H1 (cell line): ENCODE measurements around the gene ATPAF1. TPM values are rescaled to one million over a fixed set of nuclear protein-coding genes. Genes with fewer than 3 reads are reported as not detected.

ENCODE experiments used
- CTCF ChIA-PET: fragments of 300-600 bp; sonication (Branson Sonifier 250); formaldehyde crosslinking; loops from one replicate; lab custom pipeline; 2021; ENCODE audit not compliant: partially characterized antibody; lab: Charles Lee
- POLR2A ChIA-PET: fragments of 300-600 bp; sonication (Branson Sonifier 250); formaldehyde crosslinking; loops from one replicate; lab custom pipeline; 2021; ENCODE audit warnings: inconsistent platforms; ENCODE audit not compliant: partially characterized antibody; lab: Charles Lee
- DNase-seq, 2 experiments: peaks; one replicate each; pipeline versions ENCODE4 v3.0.0 to v3.0.0-alpha.2; 2010 to 2022; ENCODE audit warnings: low spot score in 2 of 2, low read depth in 1 of 2, mixed read lengths in 1 of 2
- FAIRE-seq: peaks from 2 replicates; lab custom pipeline; 2011; peaks lifted over from hg19 to GRCh38; lab: Jason Lieb, UNC
- H2AFZ ChIP-seq: 2 replicates; pipeline ENCODE4 v1.8.1; 2012; ENCODE audit warnings: low read length, inconsistent platforms
- H2AK5ac ChIP-seq: 2 replicates; pipeline ENCODE4 v1.6.1; 2013; ENCODE audit warnings: low read depth, low read length
- H2BK120ac ChIP-seq: replicated peaks from 2 replicates; pipeline ENCODE3; 2013; ENCODE audit warnings: low read depth, low read length, inconsistent platforms
- H2BK12ac ChIP-seq: 2 replicates; pipeline ENCODE4 v1.6.1; 2013; ENCODE audit warnings: low read depth, low read length
- H2BK15ac ChIP-seq: 2 replicates; pipeline ENCODE4 v1.6.1; 2013; ENCODE audit warnings: low read length
- H2BK20ac ChIP-seq: 2 replicates; pipeline ENCODE4 v1.6.1; 2013; ENCODE audit warnings: low read length
- H2BK5ac ChIP-seq: 2 replicates; pipeline ENCODE4 v1.6.1; 2013; ENCODE audit warnings: low read depth, low read length
- H3K14ac ChIP-seq: 2 replicates; pipeline ENCODE4 v1.6.1; 2013; ENCODE audit warnings: inconsistent platforms; ENCODE audit not compliant: insufficient read length
- H3K18ac ChIP-seq: 2 replicates; pipeline ENCODE4 v1.6.1; 2013; ENCODE audit warnings: low read length; ENCODE audit errors: extremely low read depth
- H3K23ac ChIP-seq: 2 replicates; pipeline ENCODE4 v1.6.1; 2013; ENCODE audit warnings: inconsistent platforms; ENCODE audit not compliant: insufficient read length
- H3K23me2 ChIP-seq: 2 replicates; pipeline ENCODE4 v1.6.1; 2013; ENCODE audit warnings: low read depth, low read length
- H3K27ac ChIP-seq: 2 replicates; pipeline ENCODE4 v1.6.1; 2011; ENCODE audit warnings: low read depth, low read length, inconsistent platforms
- H3K27me3 ChIP-seq, 4 experiments: replicated peaks in 1 of 4; 1 replicate in 1 of 4; 2 replicates in 3 of 4; pipeline versions ENCODE4 v1.6.1 to v1.8.1; 2011 to 2013; ENCODE audit warnings: low read length in 3 of 4, mild to moderate bottlenecking in 3 of 4, inconsistent platforms in 2 of 4, mixed read lengths in 2 of 4, moderate library complexity in 1 of 4; ENCODE audit not compliant: control insufficient read depth in 3 of 4, insufficient read depth in 3 of 4; ENCODE audit errors: extremely low read depth in 1 of 4
- H3K36me3 ChIP-seq, 4 experiments: 2 replicates each; pipeline versions ENCODE4 v1.6.1 to v1.8.1; 2011 to 2013; ENCODE audit warnings: mild to moderate bottlenecking in 4 of 4, low read length in 3 of 4, moderate library complexity in 2 of 4, control low read depth in 1 of 4, inconsistent platforms in 1 of 4; ENCODE audit not compliant: insufficient read depth in 4 of 4, control insufficient read depth in 2 of 4
- H3K4ac ChIP-seq: replicated peaks from 2 replicates; pipeline ENCODE3; 2013; ENCODE audit warnings: low read length, low read depth, mixed read lengths, inconsistent platforms; ENCODE audit not compliant: insufficient read length
- H3K4me1 ChIP-seq, 4 experiments: replicated peaks in 1 of 4; 1 replicate in 1 of 4; 2 replicates in 3 of 4; pipeline versions ENCODE4 v1.6.1 to v1.8.1; 2011 to 2013; ENCODE audit warnings: low read length in 3 of 4, inconsistent platforms in 2 of 4, mixed read lengths in 1 of 4; ENCODE audit not compliant: insufficient read depth in 4 of 4, control insufficient read depth in 3 of 4
- H3K4me2 ChIP-seq, 2 experiments: 2 replicates each; pipeline versions ENCODE4 v1.6.1 to v1.8.1; 2011 to 2013; ENCODE audit warnings: low read depth in 2 of 2, low read length in 2 of 2, control low read depth in 1 of 2, inconsistent platforms in 1 of 2, mild to moderate bottlenecking in 1 of 2; ENCODE audit not compliant: insufficient read depth in 1 of 2
- H3K4me3 ChIP-seq, 4 experiments: fragments of 200-600, 300-600 bp in 1 of 4; sonication (generic), shearing (Covaris generic), sonication (Bioruptor Twin) in 1 of 4; 2 replicates each; pipeline versions ENCODE4 v1.5.1 to v1.8.1; 2011 to 2016; ENCODE audit warnings: low read length in 4 of 4, low read depth in 3 of 4, control low read depth in 2 of 4, inconsistent platforms in 2 of 4, mild to moderate bottlenecking in 2 of 4, mixed read lengths in 1 of 4, moderate library complexity in 1 of 4; ENCODE audit not compliant: insufficient read depth in 2 of 4; ENCODE audit errors: extremely low read depth in 1 of 4
- H3K56ac ChIP-seq: replicated peaks from 2 replicates; pipeline ENCODE3; 2013; ENCODE audit warnings: low read depth, mild to moderate bottlenecking, mixed read lengths, low read length, inconsistent platforms; ENCODE audit not compliant: insufficient read length
- H3K79me1 ChIP-seq: 2 replicates; pipeline ENCODE4 v1.6.1; 2013; ENCODE audit warnings: low read depth, low read length, control low read depth
- H3K79me2 ChIP-seq, 2 experiments: 2 replicates each; pipeline versions ENCODE4 v1.6.1 to v1.8.1; 2012 to 2013; ENCODE audit warnings: low read length in 2 of 2, mild to moderate bottlenecking in 2 of 2, inconsistent platforms in 1 of 2; ENCODE audit not compliant: insufficient read depth in 2 of 2, control insufficient read depth in 1 of 2
- H3K9ac ChIP-seq, 4 experiments: replicated peaks in 1 of 4; 1 replicate in 1 of 4; 2 replicates in 3 of 4; pipeline versions ENCODE4 v1.6.1 to v1.8.1; 2011 to 2013; ENCODE audit warnings: low read depth in 3 of 4, low read length in 3 of 4, control low read depth in 2 of 4, mild to moderate bottlenecking in 2 of 4, moderate library complexity in 2 of 4, inconsistent platforms in 1 of 4; ENCODE audit errors: extremely low read depth in 1 of 4
- H3K9me3 ChIP-seq, 2 experiments: 2 replicates each; pipeline versions ENCODE4 v1.6.1 to v1.8.1; 2012 to 2013; ENCODE audit warnings: mild to moderate bottlenecking in 2 of 2, moderate library complexity in 2 of 2, control low read depth in 1 of 2, inconsistent platforms in 1 of 2, low read depth in 1 of 2, low read length in 1 of 2, mixed read lengths in 1 of 2; ENCODE audit not compliant: insufficient read depth in 2 of 2
- H4K20me1 ChIP-seq, 2 experiments: replicated peaks in 1 of 2; 2 replicates each; pipeline versions ENCODE3 to v1.8.1; 2011 to 2013; ENCODE audit warnings: inconsistent platforms in 2 of 2, low read length in 2 of 2, mild to moderate bottlenecking in 1 of 2; ENCODE audit not compliant: insufficient read depth in 2 of 2, control insufficient read depth in 1 of 2
- H4K5ac ChIP-seq: 2 replicates; pipeline ENCODE4 v1.6.1; 2013; ENCODE audit warnings: low read length, low read depth, mixed read lengths, inconsistent platforms; ENCODE audit not compliant: insufficient read length
- H4K8ac ChIP-seq: 2 replicates; pipeline ENCODE4 v1.8.0; 2013; ENCODE audit warnings: mild to moderate bottlenecking, moderate library complexity, low read length, inconsistent platforms; ENCODE audit not compliant: insufficient read depth; ENCODE audit errors: extremely low read depth
- H4K91ac ChIP-seq: replicated peaks from 2 replicates; pipeline ENCODE3; 2013; ENCODE audit warnings: low read length, mixed read lengths, inconsistent platforms; ENCODE audit not compliant: insufficient read length
- SP1 ChIP-seq: IDR thresholded peaks from 2 replicates; pipeline ENCODE4 v1.6.1; 2011; ENCODE audit warnings: low read depth, low read length
- WGBS, 2 experiments: shearing (Covaris generic) in 1 of 2; methylation state at CpG; one replicate each; pipeline versions ENCODE4 v1.1.6 to v1.1.7; 2013 to 2015; ENCODE audit warnings: low lambda C conversion rate in 2 of 2, mixed read lengths in 2 of 2, inconsistent platforms in 1 of 2, low coverage in 1 of 2, missing lambda C conversion rate in 1 of 2; ENCODE audit not compliant: insufficient replicate concordance in 2 of 2, insufficient coverage in 1 of 2, insufficient read length in 1 of 2; ENCODE audit errors: extremely low coverage in 1 of 2, missing lambda C conversion rate in 1 of 2; 5-methylcytosine and 5-hydroxymethylcytosine counted together
- polyA plus RNA-seq, 7 experiments: library from polyadenylated mRNA; depleted of rRNA in 3 of 7; stranded (reverse) in 5 of 7; unstranded in 2 of 7; fragments of >200 nt in 5 of 7; fragments of 200-250 nt in 2 of 7; gene quantifications; 1 replicate in 5 of 7; 2 replicates in 1 of 7; 4 replicates in 1 of 7; pipeline versions ENCODE4 v1.2.1 to v1.2.3, GENCODE V29; 2011 to 2013; ENCODE audit warnings: missing spikeins in 2 of 7, mixed read lengths in 2 of 7
- total RNA-seq: library from RNA; stranded (reverse); fragmentation: NEBNext Ultra II Directional; extraction: Animal tissue kit (Norgen Biotek cat#: 25700); gene quantifications from 2 replicates; pipeline ENCODE4 v1.2.1, GENCODE V29; 2021

Gene ATPAF1
- total and polyA plus RNA-seq, 2 of the 8 experiments (the other 6 are each of a cell fraction or from before 2014, with no cell fraction given) = 46.7 to 55.9 TPM

DNA sequence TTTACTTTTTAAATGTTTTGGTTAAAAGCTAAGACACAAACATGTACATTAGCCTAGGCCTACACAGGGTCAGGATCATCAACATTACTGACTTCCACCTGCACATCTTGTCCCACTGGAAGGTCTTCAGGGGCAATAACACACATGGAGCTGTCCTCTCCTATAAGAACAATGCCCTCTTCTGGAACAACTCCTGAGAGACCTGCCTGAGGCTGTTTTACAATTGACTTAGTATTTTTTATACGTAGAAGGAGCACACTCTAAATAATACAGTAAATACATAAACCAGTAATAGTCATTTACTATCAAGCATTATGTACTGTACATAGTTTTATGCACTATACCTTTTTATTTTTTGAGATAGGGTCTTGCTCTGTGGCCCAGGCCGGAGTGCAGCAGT is 37.4 kb downstream of the ATPAF1 start:
- Histone ChIP-seq H3K9me3 (no peaks in the 10 kb centered on the region), H3K4me2 (no peak overlapping the region), H4K8ac (no peak overlapping the region), H3K18ac (no peak overlapping the region), H4K91ac (no peak overlapping the region), H4K20me1 (no peaks in the 10 kb centered on the region), H4K5ac (no peak overlapping the region), H3K4ac (no peak overlapping the region), H2BK12ac (no peak overlapping the region), H3K79me1 (no peaks in the 10 kb centered on the region), H3K14ac (no peak overlapping the region), H3K36me3 (peaks cover 0 to 31% (median 12%) of the 10 kb centered on the region in 4 experiments; a peak in 6 of 8 replicates), H3K9ac (no peak overlapping the region), H2BK20ac (no peak overlapping the region), H2BK120ac (no peak overlapping the region), H3K56ac (no peak overlapping the region), H2AFZ (no peak overlapping the region), H3K27ac (no peak overlapping the region), H2AK5ac (no peak overlapping the region), H2BK5ac (no peak overlapping the region), H3K4me3 (no peak overlapping the region), H3K23ac (no peak overlapping the region), H2BK15ac (no peak overlapping the region), H3K23me2 (0 out of 2 replicates have a peak, but pooled peaks cover 2% of the 10 kb centered on the region), H3K79me2 (no peaks in the 10 kb centered on the region), H3K27me3 (no peaks in the 10 kb centered on the region), H3K4me1 (no peaks in the 10 kb centered on the region)
- POLR2A ChIA-PET = interaction anchor here (1.5 to 2.1 kb wide), 3 partner anchors 8 to 14 kb away, joined by 5 to 7 read pairs (median 7); partner anchors contain the start of gene MOB3C
- FAIRE-seq (no peak), DNase-seq (no peak)
- 90% methylated on average over 2 of the region's 2 CpGs; no CpG with 5 or more reads in 1 of the 2 experiments for WGBS, 2 experiments
- no peak for TF ChIP-seq SP1
- CTCF ChIA-PET = interaction anchor here (1.1 to 10.9 kb wide), 4 partner anchors 11 to 154 kb away, joined by 3 to 78 read pairs (median 4); partner anchors contain the start of gene MOB3C
